Measurements from ENCODE around the gene PKP1.

The PKP1 gene

GRCh38 chr1:201265756-201266155 is 17.6 kb upstream of the PKP1 start:
- in situ Hi-C loops (cut with HindIII; ENCODE audit: low pct_unique_long_range_greater_than_20kb, low sequenced_read_pairs) = no loop called here
- DNase-seq (ENCODE audit: low read depth in 1 of 2, low spot score in 1 of 2) = no peak
- TF ChIP-seq JUND (IDR thresholded peaks at IDR 0.05; ENCODE audit: low read depth) = no peak

- in situ Hi-C loops (cut with HindIII; ENCODE audit: low pct_unique_long_range_greater_than_20kb, low sequenced_read_pairs) = no loop called here
- DNase-seq (ENCODE audit: low read depth in 1 of 2, low spot score in 1 of 2) = no peak
- no peak for TF ChIP-seq JUND (IDR thresholded peaks at IDR 0.05; ENCODE audit: low read depth)
Measured at GRCh38 chr1:201266276-201266675, 17.0 kb upstream of the PKP1 start.

GRCh38 chr1:201266774-201267173 is 16.5 kb upstream of the PKP1 start:
- TF ChIP-seq JUND (IDR thresholded peaks at IDR 0.05; ENCODE audit: low read depth) = no peak
- in situ Hi-C loops (cut with HindIII; ENCODE audit: low pct_unique_long_range_greater_than_20kb, low sequenced_read_pairs) = no loop called here
- DNase-seq (ENCODE audit: low read depth in 1 of 2, low spot score in 1 of 2) = peak in 1 of 2 experiments; percentile 26

GRCh38 chr1:201267481-201268229 is 15.7 kb upstream of the PKP1 start:
- TF ChIP-seq JUND (IDR thresholded peaks at IDR 0.05; ENCODE audit: low read depth) = no peak
- no peak for DNase-seq (ENCODE audit: low read depth in 1 of 2, low spot score in 1 of 2)
- in situ Hi-C loops (cut with HindIII; ENCODE audit: low pct_unique_long_range_greater_than_20kb, low sequenced_read_pairs) = no loop called here

- in situ Hi-C loops (cut with HindIII; ENCODE audit: low pct_unique_long_range_greater_than_20kb, low sequenced_read_pairs) = no loop called here
- TF ChIP-seq JUND (IDR thresholded peaks at IDR 0.05; ENCODE audit: low read depth) = no peak
- DNase-seq (ENCODE audit: low read depth in 1 of 2, low spot score in 1 of 2) = no peak
Measured at GRCh38 chr1:201268604-201269151, 14.6 kb upstream of the PKP1 start.

GRCh38 chr1:201269281-201269680 is 14.0 kb upstream of the PKP1 start:
- in situ Hi-C loops (cut with HindIII; ENCODE audit: low pct_unique_long_range_greater_than_20kb, low sequenced_read_pairs) = no loop called here
- no peak for TF ChIP-seq JUND (IDR thresholded peaks at IDR 0.05; ENCODE audit: low read depth)
- DNase-seq (ENCODE audit: low read depth in 1 of 2, low spot score in 1 of 2) = no peak

GRCh38 chr1:201269900-201270410 is 13.4 kb upstream of the PKP1 start:
- in situ Hi-C loops (cut with HindIII; ENCODE audit: low pct_unique_long_range_greater_than_20kb, low sequenced_read_pairs) = no loop called here
- TF ChIP-seq JUND (IDR thresholded peaks at IDR 0.05; ENCODE audit: low read depth) = no peak
- DNase-seq (ENCODE audit: low read depth in 1 of 2, low spot score in 1 of 2) = no peak

- in situ Hi-C loops (cut with HindIII; ENCODE audit: low pct_unique_long_range_greater_than_20kb, low sequenced_read_pairs) = no loop called here
- TF ChIP-seq JUND (IDR thresholded peaks at IDR 0.05; ENCODE audit: low read depth) = no peak
- no peak for DNase-seq (ENCODE audit: low read depth in 1 of 2, low spot score in 1 of 2)
Measured at GRCh38 chr1:201270616-201271390, 12.5 kb upstream of the PKP1 start.

- in situ Hi-C loops (cut with HindIII; ENCODE audit: low pct_unique_long_range_greater_than_20kb, low sequenced_read_pairs) = no loop called here
- no peak for DNase-seq (ENCODE audit: low read depth in 1 of 2, low spot score in 1 of 2)
- no peak for TF ChIP-seq JUND (IDR thresholded peaks at IDR 0.05; ENCODE audit: low read depth)
Measured at GRCh38 chr1:201272799-201273198, 10.5 kb upstream of the PKP1 start.

- no peak for TF ChIP-seq JUND (IDR thresholded peaks at IDR 0.05; ENCODE audit: low read depth)
- DNase-seq (ENCODE audit: low read depth in 1 of 2, low spot score in 1 of 2) = no peak
- in situ Hi-C loops (cut with HindIII; ENCODE audit: low pct_unique_long_range_greater_than_20kb, low sequenced_read_pairs) = no loop called here
Measured at GRCh38 chr1:201274616-201275252, 8.6 kb upstream of the PKP1 start.

- DNase-seq (ENCODE audit: low read depth in 1 of 2, low spot score in 1 of 2) = peak in 1 of 2 experiments; percentile 23
- in situ Hi-C loops (cut with HindIII; ENCODE audit: low pct_unique_long_range_greater_than_20kb, low sequenced_read_pairs) = no loop called here
- no peak for TF ChIP-seq JUND (IDR thresholded peaks at IDR 0.05; ENCODE audit: low read depth)
Measured at GRCh38 chr1:201275253-201275666, 8.0 kb upstream of the PKP1 start.

GRCh38 chr1:201276891-201277290 is 6.4 kb upstream of the PKP1 start:
- TF ChIP-seq JUND (IDR thresholded peaks at IDR 0.05; ENCODE audit: low read depth) = no peak
- in situ Hi-C loops (cut with HindIII; ENCODE audit: low pct_unique_long_range_greater_than_20kb, low sequenced_read_pairs) = no loop called here
- DNase-seq (ENCODE audit: low read depth in 1 of 2, low spot score in 1 of 2) = no peak

All from T47D (cell line).